Measurements from ENCODE around the gene LLGL1.

DNA sequence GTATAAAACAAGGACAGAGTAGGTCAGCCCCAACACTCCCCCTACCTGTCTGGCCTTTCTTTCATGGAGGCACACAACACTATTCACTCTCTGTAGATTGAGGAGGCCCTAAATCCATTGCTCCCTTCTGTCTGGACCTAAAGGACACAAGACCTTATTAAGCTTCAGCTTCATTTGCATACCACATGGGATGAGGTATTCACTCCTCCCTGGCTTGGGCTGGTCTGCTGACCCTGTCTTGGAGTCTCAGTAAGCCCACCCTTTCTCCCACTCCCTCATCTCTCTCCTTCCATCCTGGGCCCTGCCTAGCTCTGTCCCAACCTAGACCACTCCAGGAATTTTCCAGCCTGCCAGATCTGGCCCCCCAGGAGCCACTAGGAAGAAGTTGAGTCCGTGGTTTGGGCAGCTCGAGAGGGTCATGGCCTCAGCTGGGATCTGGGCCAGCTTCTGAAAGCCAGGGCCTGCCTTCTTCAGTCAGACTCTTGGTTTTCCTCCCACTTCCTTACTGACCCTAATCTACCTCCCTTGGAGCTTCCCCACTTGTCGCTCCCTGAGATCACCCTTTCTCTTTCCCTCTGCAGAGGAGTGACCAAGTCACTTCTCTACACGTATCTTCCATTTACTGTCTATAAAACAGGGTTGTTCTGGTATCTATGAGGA, 6.5 kb upstream of the LLGL1 start:
- no peak for TF ChIP-seq CTCF (IDR thresholded peaks at IDR 0.05; ENCODE audit: insufficient read depth, low read length, poor library complexity, severe bottlenecking)
- no peak for TF ChIP-seq EZH2phosphoT487 (conservative IDR thresholded peaks at IDR 0.05; ENCODE audit: low read length)

Data from SU-DHL-6 (cell line).